Raji (cell line): Measurements from ENCODE around the gene GOLGA6L9.
"Not testable (repeated sequence)": the region's sequence is repeated elsewhere in the genome, so short reads cannot be mapped to it uniquely, and the experiment has no call there.

ENCODE experiments used
- POLR2A ChIP-seq: IDR thresholded peaks from 2 replicates; pipeline ENCODE4 v1.6.1; 2011; ENCODE audit warnings: low read depth, low read length, control low read depth; ENCODE audit not compliant: insufficient read depth

Gene GOLGA6L9, protein sequence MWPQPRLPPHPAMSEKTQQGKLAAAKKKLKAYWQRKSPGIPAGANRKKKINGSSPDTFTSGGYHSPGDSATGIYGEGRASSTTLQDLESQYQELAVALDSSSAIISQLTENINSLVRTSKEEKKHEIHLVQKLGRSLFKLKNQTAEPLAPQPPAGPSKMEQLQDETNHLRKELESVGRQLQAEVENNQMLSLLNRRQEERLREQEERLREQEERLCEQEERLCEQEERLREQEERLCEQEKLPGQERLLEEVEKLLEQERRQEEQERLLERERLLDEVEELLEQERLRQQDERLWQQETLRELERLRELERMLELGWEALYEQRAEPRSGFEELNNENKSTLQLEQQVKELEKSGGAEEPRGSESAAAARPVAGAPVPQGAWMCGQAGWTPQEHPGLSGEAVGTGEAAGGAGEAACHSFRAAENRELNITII

GRCh38 chr15:82429693-82430092 lies at the start of gene GOLGA6L9:
Gene GOLGA6L9, plus strand, starts transcription at chr15:82429816. Its CDS starts 264 bp downstream, at chr15:82430080.
- TF ChIP-seq POLR2A = not testable (repeated sequence)

DNA sequence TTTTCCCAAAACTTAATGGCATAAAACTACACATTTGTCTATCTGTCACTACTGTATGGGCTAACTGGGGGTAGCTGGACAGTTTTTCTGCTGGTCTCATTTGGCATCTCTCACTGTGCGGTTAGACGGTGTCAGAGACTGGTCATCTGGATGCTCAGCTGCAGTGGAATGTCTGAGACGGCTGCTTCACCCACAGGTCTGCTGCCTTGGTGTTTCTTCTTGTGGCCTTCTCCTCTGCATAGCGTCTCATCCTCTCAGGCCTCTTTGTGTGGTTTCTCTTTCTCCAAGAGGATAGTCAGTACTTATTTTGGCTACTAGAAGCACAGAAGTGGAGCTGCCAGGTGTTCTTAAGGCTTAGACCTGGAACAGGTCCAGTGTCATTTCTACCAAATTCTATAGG lies 35.9 kb upstream of the GOLGA6L9 start:
- TF ChIP-seq POLR2A = no peak

- TF ChIP-seq POLR2A = no peak
Measured at GRCh38 chr15:82397817-82398216, 31.8 kb upstream of the GOLGA6L9 start.

DNA sequence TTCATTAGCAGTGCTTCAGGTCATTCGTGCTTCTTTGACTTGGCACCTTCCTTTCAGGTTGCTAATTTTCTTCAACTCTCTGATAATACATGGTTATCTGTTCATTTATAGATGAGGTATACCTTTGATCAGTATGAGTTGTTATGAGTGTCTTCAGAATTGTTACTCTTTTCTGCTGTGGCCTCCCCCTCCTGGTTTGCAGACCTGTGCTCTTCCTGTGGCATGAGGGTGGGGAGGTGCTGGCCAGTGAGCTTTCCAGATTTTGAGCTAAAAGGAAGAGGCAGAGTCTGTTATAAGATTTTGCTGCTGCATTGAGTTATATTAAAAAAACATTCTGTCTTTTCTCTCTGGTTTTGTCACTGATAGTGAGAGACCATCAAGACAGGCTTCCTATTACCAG lies 30.8 kb upstream of the GOLGA6L9 start:
- TF ChIP-seq POLR2A = no peak
